Sigmoid colon (tissue), 4 donors: Measurements from ENCODE around the gene FTO.

Experiments
- EP300 ChIP-seq, 4 donors: sonication (generic); formaldehyde crosslinking; IDR thresholded peaks; one replicate each; pipeline ENCODE4 v1.6.1; 2017; ENCODE audit warnings: antibody characterized with exemption in 4 of 4
- POLR2A ChIP-seq, 2 donors: fragments of 450-650 bp; IDR thresholded peaks; one replicate each; pipeline ENCODE4 v1.6.1; 2016; ENCODE audit warnings: antibody characterized with exemption in 2 of 2, mild to moderate bottlenecking in 2 of 2, moderate library complexity in 2 of 2

DNA sequence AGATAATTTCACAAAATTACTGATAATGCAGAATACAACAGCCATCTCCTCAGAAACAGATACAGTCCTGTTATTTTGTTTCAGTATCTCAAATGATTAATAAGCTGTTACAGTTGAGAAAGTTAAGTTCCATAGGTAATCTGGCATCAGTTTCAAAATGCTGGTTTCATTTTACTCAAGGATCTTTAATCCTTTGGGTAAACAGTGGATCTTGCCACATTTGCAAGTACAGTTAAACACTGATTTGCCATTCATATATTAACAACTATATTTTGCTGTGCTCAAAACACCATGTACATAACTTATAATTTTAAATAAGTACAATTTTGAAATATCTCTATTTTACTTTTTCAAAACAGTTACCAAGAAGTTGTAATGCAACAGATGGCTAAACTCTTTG, 31.5 kb upstream of the FTO start:
- TF ChIP-seq EP300 (IDR thresholded peaks at IDR 0.05) (no peak), POLR2A (IDR thresholded peaks at IDR 0.05) (no peak)
